Naive thymus-derived CD8-positive, alpha-beta T cell (primary cell): ENCODE results near the gene TGFB2. TPM values are rescaled to one million over a fixed set of nuclear protein-coding genes. Genes with fewer than 3 reads are reported as not detected.
"Not testable (repeated sequence)": the region's sequence is repeated elsewhere in the genome, so short reads cannot be mapped to it uniquely, and the experiment has no call there.

Experiments used
- ATAC-seq, 2 donors: fragments of 150-1000 bp; cut with Tn5 transposase in 1 of 2; sonication (Bioruptor Pico), chemical (Tn5 transposase) in 1 of 2; 1 replicate in 1 of 2; 2 replicates in 1 of 2; pipeline ENCODE4 v1.10.0; 2021; ENCODE audit warnings: mild to moderate bottlenecking in 2 of 2, moderate library complexity in 2 of 2
- POLR2A ChIA-PET: fragments of 350-600 bp; sonication (Branson Sonifier 250); formaldehyde crosslinking; loops from one replicate; lab custom pipeline; 2021; ENCODE audit warnings: antibody characterized with exemption; lab: Charles Lee
- DNase-seq, 10 donors: peaks; one replicate each; pipeline versions ENCODE4 v3.0.0 to v3.0.0-alpha.2; 2020 to 2022
- H3K27ac Mint-ChIP-seq, 10 donors: one replicate each; pipeline ENCODE4 v1.8.0; 2020 to 2022; ENCODE audit warnings: mild to moderate bottlenecking in 10 of 10, mixed read lengths in 10 of 10, moderate library complexity in 4 of 10, inconsistent platforms in 1 of 10
- H3K27me3 Mint-ChIP-seq, 5 donors: one replicate each; pipeline ENCODE4 v1.8.0; 2021 to 2022; ENCODE audit warnings: mixed read lengths in 5 of 5
- H3K36me3 Mint-ChIP-seq, 3 donors: one replicate each; pipeline ENCODE4 v1.8.0; 2020 to 2022; ENCODE audit warnings: mixed read lengths in 3 of 3, mild to moderate bottlenecking in 2 of 3, inconsistent platforms in 1 of 3
- H3K4me1 Mint-ChIP-seq, 4 donors: one replicate each; pipeline ENCODE4 v1.8.0; 2021 to 2022; ENCODE audit warnings: mixed read lengths in 4 of 4
- H3K4me3 Mint-ChIP-seq, 10 donors: one replicate each; pipeline ENCODE4 v1.8.0; 2020 to 2022; ENCODE audit warnings: mild to moderate bottlenecking in 10 of 10, mixed read lengths in 10 of 10, moderate library complexity in 6 of 10, inconsistent platforms in 1 of 10
- H3K9me3 Mint-ChIP-seq, 9 donors: one replicate each; pipeline ENCODE4 v1.8.0; 2020 to 2022; ENCODE audit warnings: mixed read lengths in 9 of 9, mild to moderate bottlenecking in 3 of 9, inconsistent platforms in 1 of 9, moderate library complexity in 1 of 9
- polyA plus RNA-seq, 3 donors: library from polyadenylated mRNA; unstranded; fragments of 300-500 nt; fragmentation: Illumina TruSeq; gene quantifications; one replicate each; pipeline ENCODE4 v1.2.3, GENCODE V29; 2021
- total RNA-seq, 8 experiments: library from RNA in 2 of 8; stranded (reverse) in 2 of 8; gene quantifications; one replicate each; pipeline ENCODE4 v1.2.3 and lab custom pipeline; 2021 to 2026

The TGFB2 gene
- total and polyA plus RNA-seq, 5 experiments from 2014 or later = 0.16 TPM; not detected in 4

DNA sequence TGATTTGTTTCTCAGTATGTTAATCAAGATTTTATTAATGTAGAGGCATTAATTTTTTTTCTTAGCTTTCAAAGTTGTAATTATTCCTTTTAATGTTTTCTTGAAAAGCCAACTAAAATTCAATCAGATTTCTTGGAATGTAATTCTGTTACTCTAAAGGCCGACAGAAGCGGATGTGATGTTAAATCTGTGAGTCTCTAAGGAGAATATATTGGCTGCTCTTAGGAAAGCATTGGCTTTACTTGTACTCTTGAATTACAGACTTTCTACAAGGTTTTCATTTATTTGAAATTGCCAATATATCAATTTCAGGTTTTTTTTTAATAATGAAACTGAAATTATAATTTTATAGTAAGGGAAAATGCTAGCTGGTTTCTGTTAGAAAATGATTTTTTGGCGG lies 30.8 kb upstream of the TGFB2 start:
- Mint-ChIP-seq H3K9me3 (no peaks in the 10 kb centered on the region), H3K4me1 (peaks cover 0 to 3% (median 0%) of the 10 kb centered on the region in 4 donors), H3K4me3 (no peak overlapping the region), H3K36me3 (peaks cover 0 to 63% (median 24%) of the 10 kb centered on the region in 3 donors), H3K27me3 (no peaks in the 10 kb centered on the region), H3K27ac (no peak overlapping the region)
- no peak for ATAC-seq
- POLR2A ChIA-PET = no interaction called here
- no peak for DNase-seq

- H3K36me3 Mint-ChIP-seq = peaks cover 0 to 64% (median 28%) of the 10 kb centered on the region in 3 donors
- DNase-seq (no peak), ATAC-seq (no peak)
- no peak overlapping the region for H3K4me3 Mint-ChIP-seq
- POLR2A ChIA-PET = no interaction called here
- no peaks in the 10 kb centered on the region for H3K27me3 Mint-ChIP-seq
- H3K27ac Mint-ChIP-seq = no peak overlapping the region
- no peaks in the 10 kb centered on the region for H3K9me3 Mint-ChIP-seq
- H3K4me1 Mint-ChIP-seq = peaks cover 0 to 3% (median 0%) of the 10 kb centered on the region in 4 donors
These were observed 29.5 kb upstream of the TGFB2 start for GRCh38 chr1:218315638-218316037.

DNA sequence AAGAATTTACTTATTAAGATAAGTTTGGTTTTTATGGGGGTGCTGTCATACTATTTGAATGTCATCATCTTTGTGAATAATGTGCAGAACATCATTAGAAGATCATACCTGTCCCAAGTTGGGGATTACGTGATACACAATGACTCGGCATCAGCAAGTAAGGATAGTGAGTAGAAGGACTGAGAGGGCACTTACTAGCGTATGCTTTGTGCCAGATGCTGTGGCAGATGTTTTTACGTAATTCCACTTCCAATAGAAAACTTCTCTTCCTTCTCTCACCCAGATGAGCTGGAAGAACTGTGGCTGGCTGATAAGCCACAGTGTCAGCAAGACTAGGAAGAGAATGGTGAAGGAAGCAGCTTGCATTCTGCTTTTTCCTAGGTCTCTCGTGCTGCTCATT lies 28.1 kb upstream of the TGFB2 start:
- no peaks in the 10 kb centered on the region for H3K9me3 Mint-ChIP-seq
- no peak overlapping the region for H3K4me3 Mint-ChIP-seq
- POLR2A ChIA-PET = no interaction called here
- H3K27me3 Mint-ChIP-seq = no peaks in the 10 kb centered on the region
- DNase-seq (no peak), ATAC-seq (no peak)
- peaks cover 0 to 2% (median 0%) of the 10 kb centered on the region in 4 donors for H3K4me1 Mint-ChIP-seq
- H3K27ac Mint-ChIP-seq = no peak overlapping the region
- H3K36me3 Mint-ChIP-seq = peaks cover 0 to 55% (median 16%) of the 10 kb centered on the region in 3 donors

- H3K27ac Mint-ChIP-seq, H3K9me3 Mint-ChIP-seq, H3K4me3 Mint-ChIP-seq, DNase-seq, H3K27me3 Mint-ChIP-seq, ATAC-seq, H3K4me1 Mint-ChIP-seq, POLR2A ChIA-PET: not testable (repeated sequence)
- peaks cover 0 to 59% (median 22%) of the 10 kb centered on the region in 3 donors for H3K36me3 Mint-ChIP-seq
These were observed 25.0 kb upstream of the TGFB2 start for GRCh38 chr1:218320182-218320581.

DNA sequence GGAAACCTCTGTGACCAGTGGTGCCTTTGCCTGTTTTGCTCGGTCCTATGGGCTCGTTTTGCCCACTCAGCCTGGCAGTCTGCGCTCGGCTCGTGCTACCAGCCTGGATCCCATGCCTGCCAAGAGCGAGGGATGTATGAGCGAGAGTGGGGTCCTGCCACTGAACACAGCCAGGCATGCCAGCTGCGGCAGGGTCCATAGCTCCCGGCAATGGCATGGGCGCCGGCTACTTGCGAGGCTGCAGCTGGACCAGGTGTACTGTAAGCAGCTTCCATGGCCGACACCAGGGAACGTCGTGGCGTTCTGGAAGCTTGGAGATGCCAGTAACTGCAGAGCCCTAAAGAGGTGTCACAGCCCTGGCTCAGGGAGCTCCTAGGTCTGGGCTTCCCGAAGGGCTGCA lies 22.4 kb upstream of the TGFB2 start:
- no peak overlapping the region for H3K27ac Mint-ChIP-seq
- POLR2A ChIA-PET = no interaction called here
- DNase-seq (no peak), ATAC-seq (no peak)
- no peak overlapping the region for H3K4me3 Mint-ChIP-seq
- H3K36me3 Mint-ChIP-seq = peaks cover 0 to 71% (median 20%) of the 10 kb centered on the region in 3 donors
- H3K9me3 Mint-ChIP-seq = no peaks in the 10 kb centered on the region
- H3K4me1 Mint-ChIP-seq = peaks cover 0 to 4% (median 1%) of the 10 kb centered on the region in 4 donors
- no peaks in the 10 kb centered on the region for H3K27me3 Mint-ChIP-seq

GRCh38 chr1:218323568-218324225 lies 21.4 kb upstream of the TGFB2 start:
- Mint-ChIP-seq H3K4me3 (no peak overlapping the region), H3K27me3 (no peaks in the 10 kb centered on the region), H3K4me1 (peaks cover 0 to 4% (median 1%) of the 10 kb centered on the region in 4 donors), H3K27ac (no peak overlapping the region), H3K9me3 (no peaks in the 10 kb centered on the region), H3K36me3 (peaks cover 0 to 71% (median 17%) of the 10 kb centered on the region in 3 donors)
- ATAC-seq (no peak), DNase-seq (no peak)
- POLR2A ChIA-PET = no interaction called here

- Mint-ChIP-seq H3K4me1 (peaks cover 0 to 4% (median 1%) of the 10 kb centered on the region in 4 donors), H3K27ac (peak overlapping the region in 1 of 10 donors; percentile 47), H3K4me3 (no peak overlapping the region), H3K27me3 (no peaks in the 10 kb centered on the region), H3K9me3 (no peaks in the 10 kb centered on the region), H3K36me3 (peaks cover 0 to 67% (median 14%) of the 10 kb centered on the region in 3 donors)
- DNase-seq = no peak
- ATAC-seq = no peak
- POLR2A ChIA-PET = no interaction called here
These were observed 20.9 kb upstream of the TGFB2 start for GRCh38 chr1:218324226-218324580.

DNA sequence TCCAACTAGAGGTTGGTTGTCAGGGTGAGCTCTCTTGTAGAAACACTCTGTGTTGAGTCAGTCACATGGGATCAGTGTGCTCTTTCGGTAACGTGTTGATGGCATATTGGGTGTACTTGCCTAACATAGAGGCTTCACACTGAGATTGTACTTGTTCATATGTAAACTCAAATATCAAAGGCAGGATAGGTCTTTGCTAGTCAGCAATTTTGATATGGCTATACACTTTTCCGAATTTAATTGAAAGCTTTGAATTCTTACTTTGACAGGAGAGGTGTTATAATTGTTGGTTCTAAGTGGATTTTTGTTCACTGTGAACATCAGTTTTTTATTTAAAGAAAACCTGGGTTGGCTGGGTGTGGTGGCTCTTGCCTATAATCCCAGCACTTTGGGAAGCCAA lies 16.4 kb upstream of the TGFB2 start:
- H3K4me3 Mint-ChIP-seq = no peak overlapping the region
- DNase-seq (no peak), ATAC-seq (no peak)
- H3K9me3 Mint-ChIP-seq = no peaks in the 10 kb centered on the region
- POLR2A ChIA-PET = no interaction called here
- H3K4me1 Mint-ChIP-seq = peaks cover 0 to 4% (median 1%) of the 10 kb centered on the region in 4 donors
- H3K27ac Mint-ChIP-seq = no peak overlapping the region
- peaks cover 0 to 69% (median 12%) of the 10 kb centered on the region in 3 donors for H3K36me3 Mint-ChIP-seq
- H3K27me3 Mint-ChIP-seq = no peaks in the 10 kb centered on the region

DNA sequence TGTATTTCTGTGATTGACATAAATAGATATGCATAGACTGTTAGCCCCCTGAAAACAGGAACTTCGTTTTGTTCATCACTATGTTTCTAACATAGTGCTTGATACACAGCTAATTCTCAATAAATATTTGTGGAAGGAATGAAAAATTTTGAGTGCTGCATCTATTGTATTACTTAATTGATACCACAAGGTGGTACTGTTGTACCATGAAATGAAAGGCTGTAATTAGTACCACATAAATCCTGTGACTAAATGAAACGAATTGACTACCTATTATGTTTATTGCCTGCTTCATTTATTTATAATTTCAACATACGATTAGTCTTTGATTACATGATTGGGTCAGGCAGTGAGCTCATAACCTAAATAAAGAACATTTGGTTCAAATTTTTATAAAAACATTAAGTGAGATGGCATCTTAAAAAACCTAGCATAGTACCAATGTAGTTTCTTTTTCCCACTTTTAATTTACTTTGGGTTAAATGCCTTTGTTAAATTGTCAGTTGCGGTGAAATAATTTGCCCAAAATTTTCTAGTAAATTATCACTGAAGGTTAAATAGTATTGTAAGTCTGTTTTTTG lies 15.0 kb upstream of the TGFB2 start:
- ATAC-seq = peak; percentile 36 to 46
- no peak overlapping the region for H3K27ac Mint-ChIP-seq
- POLR2A ChIA-PET = no interaction called here

GRCh38 chr1:218332416-218332815 lies 12.7 kb upstream of the TGFB2 start:
- Mint-ChIP-seq H3K27me3 (no peaks in the 10 kb centered on the region), H3K4me1 (no peaks in the 10 kb centered on the region), H3K4me3 (no peak overlapping the region), H3K36me3 (peaks cover 0 to 52% (median 13%) of the 10 kb centered on the region in 3 donors), H3K9me3 (no peaks in the 10 kb centered on the region), H3K27ac (no peak overlapping the region)
- DNase-seq = no peak
- POLR2A ChIA-PET = no interaction called here
- no peak for ATAC-seq

More for the DNA sequence above, 15.0 kb upstream of the TGFB2 start:
- Mint-ChIP-seq H3K4me1 (peaks cover 0 to 4% (median 0%) of the 10 kb centered on the region in 4 donors), H3K27me3 (no peaks in the 10 kb centered on the region), H3K4me3 (no peak overlapping the region), H3K36me3 (peaks cover 0 to 64% (median 12%) of the 10 kb centered on the region in 3 donors), H3K9me3 (no peaks in the 10 kb centered on the region)
- peak in 3 of 10 donors; percentile 26 to 35 (median 31) for DNase-seq

GRCh38 chr1:218336328-218336727 lies 8.8 kb upstream of the TGFB2 start:
- ATAC-seq = no peak
- Mint-ChIP-seq H3K4me3 (no peak overlapping the region), H3K4me1 (no peaks in the 10 kb centered on the region), H3K36me3 (peaks cover 4 to 45% (median 17%) of the 10 kb centered on the region in 3 donors), H3K27me3 (peaks cover 0 to 7% (median 2%) of the 10 kb centered on the region in 5 donors), H3K27ac (no peak overlapping the region), H3K9me3 (no peaks in the 10 kb centered on the region)
- POLR2A ChIA-PET = no interaction called here
- DNase-seq = no peak

DNA sequence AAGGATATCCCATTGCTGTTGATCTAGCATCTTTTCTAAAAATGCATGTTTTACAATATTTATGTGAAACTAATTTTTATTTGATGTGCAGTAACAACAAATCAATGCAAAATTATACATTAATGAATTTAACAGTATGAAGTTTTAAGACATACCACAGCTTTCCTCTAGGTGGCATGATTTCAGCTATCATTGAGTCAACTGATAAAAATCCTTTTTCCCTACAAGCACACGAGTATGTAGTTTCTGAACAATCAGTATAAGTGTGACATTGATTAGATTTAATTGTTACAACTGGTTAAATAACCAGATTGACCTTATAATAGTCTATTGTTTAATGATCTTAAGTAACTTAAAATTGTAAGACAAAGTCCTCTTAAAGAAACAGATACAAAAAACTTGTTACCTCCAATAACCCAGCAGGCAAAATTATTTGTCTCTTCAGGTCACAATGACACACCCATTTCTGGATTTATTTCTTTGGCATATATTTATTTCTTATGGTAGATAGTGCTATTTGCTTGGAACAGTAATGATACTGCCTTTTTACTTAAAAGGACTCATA lies 5.8 kb upstream of the TGFB2 start:
- H3K4me3 Mint-ChIP-seq = no peak overlapping the region
- ATAC-seq = no peak
- H3K27ac Mint-ChIP-seq = no peak overlapping the region
- H3K9me3 Mint-ChIP-seq = no peaks in the 10 kb centered on the region
- DNase-seq = peak in 1 of 10 donors; percentile 10
- H3K36me3 Mint-ChIP-seq = peaks cover 8 to 42% (median 23%) of the 10 kb centered on the region in 3 donors
- no peaks in the 10 kb centered on the region for H3K4me1 Mint-ChIP-seq
- H3K27me3 Mint-ChIP-seq = peaks cover 0 to 18% (median 8%) of the 10 kb centered on the region in 5 donors
- POLR2A ChIA-PET = no interaction called here

DNA sequence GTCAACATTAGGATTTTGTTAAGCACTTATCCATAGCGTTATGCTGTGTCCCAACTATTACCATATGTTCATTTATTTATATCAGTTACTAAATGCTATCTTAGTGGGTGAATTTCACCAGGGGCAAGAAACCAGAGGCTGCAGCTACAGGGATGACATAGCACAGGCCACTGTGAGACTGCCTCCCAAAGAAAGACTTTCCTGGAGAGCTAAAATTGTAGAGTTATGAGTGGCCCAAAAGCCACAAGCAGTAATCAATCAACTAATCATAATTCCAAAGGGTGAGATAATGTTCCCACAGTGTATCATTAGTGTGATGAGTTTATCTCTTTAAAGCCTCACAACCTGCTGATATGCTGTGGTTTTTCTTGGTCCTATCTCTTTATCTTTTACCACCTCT lies 3.8 kb upstream of the TGFB2 start:
- Mint-ChIP-seq H3K4me1 (peaks cover 0 to 5% (median 2%) of the 10 kb centered on the region in 4 donors), H3K27me3 (peaks cover 0 to 22% (median 10%) of the 10 kb centered on the region in 5 donors), H3K36me3 (peaks cover 8 to 32% (median 23%) of the 10 kb centered on the region in 3 donors), H3K27ac (no peak overlapping the region), H3K4me3 (no peak overlapping the region), H3K9me3 (no peaks in the 10 kb centered on the region)
- ATAC-seq = no peak
- POLR2A ChIA-PET = no interaction called here
- DNase-seq = no peak
